Measurements from ENCODE around the gene CNNM2. TPM values are rescaled to one million over a fixed set of nuclear protein-coding genes. Genes with fewer than 3 reads are reported as not detected.

Gene CNNM2
- polyA plus RNA-seq, 1 of the 3 experiments (the other 2 are of a cell fraction): 4.0 TPM

DNA sequence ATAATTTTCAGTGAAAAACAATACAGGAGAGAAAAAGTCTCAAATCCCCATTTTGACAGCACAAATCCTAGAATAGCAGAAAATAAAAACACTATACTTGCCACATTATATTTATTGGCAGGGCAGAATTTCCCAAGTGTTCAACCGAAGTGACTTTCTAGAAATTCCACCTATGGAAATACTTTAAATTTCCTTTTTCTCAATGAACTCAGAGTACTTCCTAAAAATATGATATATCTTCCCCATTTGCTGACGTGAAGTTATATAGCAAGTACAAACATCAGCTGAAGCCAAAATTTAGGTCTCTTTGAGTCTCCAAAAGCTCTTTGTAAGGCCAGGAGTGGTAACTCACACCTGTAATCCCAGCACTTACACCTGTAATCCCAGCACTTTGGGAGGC is 191.7 kb downstream of the CNNM2 start:
- Histone ChIP-seq H2AFZ (ENCODE audit: low read depth) (no peak overlapping the region), H3K4me3 (ENCODE audit: low read depth in 2 of 2, low read length in 1 of 2) (no peak overlapping the region), H3F3A (replicated peaks; ENCODE audit: insufficient read depth) (peaks cover 3% of the 10 kb centered on the region), H3K4me1 (ENCODE audit: control insufficient read depth in 1 of 2, insufficient read depth in 2 of 2, low read depth in 1 of 2, low read length in 1 of 2) (peaks cover 0 to 13% of the 10 kb centered on the region in 2 experiments; a peak in 1 of 4 replicates), H3K4me2 (no peak overlapping the region), H3K9me2 (no peaks in the 10 kb centered on the region), H3K79me2 (ENCODE audit: insufficient read depth) (peaks cover 66% of the 10 kb centered on the region), H3K36me3 (replicated peaks in 1 of 2; ENCODE audit: control insufficient read depth in 1 of 2, insufficient read depth in 2 of 2, low read length in 1 of 2) (peaks cover 21 to 37% of the 10 kb centered on the region in 2 experiments), H3K27ac (ENCODE audit: low read depth in 2 of 2, low read length in 1 of 2) (no peak overlapping the region), H4K20me1 (ENCODE audit: insufficient read depth) (peaks cover 3% of the 10 kb centered on the region; the same call in 1 of the 2 replicates), H3K9ac (no peak overlapping the region), H3K9me3 (no peaks in the 10 kb centered on the region), H3K27me3 (ENCODE audit: insufficient read depth) (no peaks in the 10 kb centered on the region)
- WGBS (ENCODE audit: low lambda C conversion rate): 94% methylated on average over 2 of the region's 2 CpGs
- POLR2A ChIA-PET: no interaction called here
- no peak for DNase-seq
- CTCF ChIA-PET: interaction anchor here (1.0 to 1.3 kb wide), 2 partner anchors 135 to 192 kb away, joined by 4 to 5 read pairs; partner anchors contain the start of gene CNNM2
- TF ChIP-seq, protein P1, sequence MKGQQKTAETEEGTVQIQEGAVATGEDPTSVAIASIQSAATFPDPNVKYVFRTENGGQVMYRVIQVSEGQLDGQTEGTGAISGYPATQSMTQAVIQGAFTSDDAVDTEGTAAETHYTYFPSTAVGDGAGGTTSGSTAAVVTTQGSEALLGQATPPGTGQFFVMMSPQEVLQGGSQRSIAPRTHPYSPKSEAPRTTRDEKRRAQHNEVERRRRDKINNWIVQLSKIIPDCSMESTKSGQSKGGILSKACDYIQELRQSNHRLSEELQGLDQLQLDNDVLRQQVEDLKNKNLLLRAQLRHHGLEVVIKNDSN (IDR thresholded peaks at IDR 0.05; ENCODE audit: borderline replicate concordance, low read depth): no peak
- TF ChIP-seq, protein P2, sequence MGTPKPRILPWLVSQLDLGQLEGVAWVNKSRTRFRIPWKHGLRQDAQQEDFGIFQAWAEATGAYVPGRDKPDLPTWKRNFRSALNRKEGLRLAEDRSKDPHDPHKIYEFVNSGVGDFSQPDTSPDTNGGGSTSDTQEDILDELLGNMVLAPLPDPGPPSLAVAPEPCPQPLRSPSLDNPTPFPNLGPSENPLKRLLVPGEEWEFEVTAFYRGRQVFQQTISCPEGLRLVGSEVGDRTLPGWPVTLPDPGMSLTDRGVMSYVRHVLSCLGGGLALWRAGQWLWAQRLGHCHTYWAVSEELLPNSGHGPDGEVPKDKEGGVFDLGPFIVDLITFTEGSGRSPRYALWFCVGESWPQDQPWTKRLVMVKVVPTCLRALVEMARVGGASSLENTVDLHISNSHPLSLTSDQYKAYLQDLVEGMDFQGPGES (IDR thresholded peaks at IDR 0.05; ENCODE audit: low read depth, low read length): no peak
- no peak for TF ChIP-seq EP300 (IDR thresholded peaks at IDR 0.05; ENCODE audit: borderline replicate concordance in 1 of 2, low read depth in 1 of 2, low read length in 1 of 2)
- no peak for TF ChIP-seq ELF1 (IDR thresholded peaks at IDR 0.05)

DNA sequence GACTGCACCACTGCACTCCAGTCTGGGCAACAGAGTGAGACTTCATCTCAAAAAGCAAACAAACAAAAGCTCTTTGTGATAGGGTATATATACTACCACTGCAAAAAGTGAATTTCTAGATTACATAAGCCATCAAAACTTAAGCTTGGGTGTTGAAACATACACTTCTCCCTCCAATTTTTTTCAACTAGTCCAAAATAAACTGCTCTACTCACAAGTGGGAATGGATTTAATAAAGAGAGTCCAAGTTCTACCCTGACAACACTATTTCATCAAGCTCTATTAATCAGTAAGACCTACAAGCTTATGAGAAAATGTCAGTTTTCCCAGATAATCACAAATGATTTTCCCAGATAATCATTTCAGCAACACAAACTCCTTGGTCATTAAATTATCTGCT is 192.3 kb downstream of the CNNM2 start:
- peaks cover 3% of the 10 kb centered on the region for H3F3A ChIP-seq (replicated peaks; ENCODE audit: insufficient read depth)
- H3K4me3 ChIP-seq (ENCODE audit: low read depth in 2 of 2, low read length in 1 of 2): no peak overlapping the region
- no peak overlapping the region for H2AFZ ChIP-seq (ENCODE audit: low read depth)
- H3K9ac ChIP-seq: no peak overlapping the region
- H3K27ac ChIP-seq (ENCODE audit: low read depth in 2 of 2, low read length in 1 of 2): no peak overlapping the region
- H3K9me3 ChIP-seq: no peaks in the 10 kb centered on the region
- no peaks in the 10 kb centered on the region for H3K9me2 ChIP-seq
- peaks cover 3% of the 10 kb centered on the region; the same call in 1 of the 2 replicates for H4K20me1 ChIP-seq (ENCODE audit: insufficient read depth)
- H3K4me1 ChIP-seq (ENCODE audit: control insufficient read depth in 1 of 2, insufficient read depth in 2 of 2, low read depth in 1 of 2, low read length in 1 of 2): peaks cover 0 to 12% of the 10 kb centered on the region in 2 experiments; a peak in 1 of 4 replicates
- ChIA-PET POLR2A (no interaction called here), CTCF (interaction anchor here (1.0 to 1.3 kb wide), 3 partner anchors 134 to 209 kb away, joined by 3 to 5 read pairs (median 4); partner anchors contain the start of gene CNNM2)
- H3K36me3 ChIP-seq (replicated peaks in 1 of 2; ENCODE audit: control insufficient read depth in 1 of 2, insufficient read depth in 2 of 2, low read length in 1 of 2): peaks cover 15 to 37% of the 10 kb centered on the region in 2 experiments
- no peak for TF ChIP-seq FOXM1 (IDR thresholded peaks at IDR 0.05; ENCODE audit: low read depth)
- TF ChIP-seq, protein P3, sequence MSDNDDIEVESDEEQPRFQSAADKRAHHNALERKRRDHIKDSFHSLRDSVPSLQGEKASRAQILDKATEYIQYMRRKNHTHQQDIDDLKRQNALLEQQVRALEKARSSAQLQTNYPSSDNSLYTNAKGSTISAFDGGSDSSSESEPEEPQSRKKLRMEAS (IDR thresholded peaks at IDR 0.05; ENCODE audit: low read depth): no peak
- TF ChIP-seq RAD21 (IDR thresholded peaks at IDR 0.05; ENCODE audit: low read length): no peak
- TF ChIP-seq, protein P4, sequence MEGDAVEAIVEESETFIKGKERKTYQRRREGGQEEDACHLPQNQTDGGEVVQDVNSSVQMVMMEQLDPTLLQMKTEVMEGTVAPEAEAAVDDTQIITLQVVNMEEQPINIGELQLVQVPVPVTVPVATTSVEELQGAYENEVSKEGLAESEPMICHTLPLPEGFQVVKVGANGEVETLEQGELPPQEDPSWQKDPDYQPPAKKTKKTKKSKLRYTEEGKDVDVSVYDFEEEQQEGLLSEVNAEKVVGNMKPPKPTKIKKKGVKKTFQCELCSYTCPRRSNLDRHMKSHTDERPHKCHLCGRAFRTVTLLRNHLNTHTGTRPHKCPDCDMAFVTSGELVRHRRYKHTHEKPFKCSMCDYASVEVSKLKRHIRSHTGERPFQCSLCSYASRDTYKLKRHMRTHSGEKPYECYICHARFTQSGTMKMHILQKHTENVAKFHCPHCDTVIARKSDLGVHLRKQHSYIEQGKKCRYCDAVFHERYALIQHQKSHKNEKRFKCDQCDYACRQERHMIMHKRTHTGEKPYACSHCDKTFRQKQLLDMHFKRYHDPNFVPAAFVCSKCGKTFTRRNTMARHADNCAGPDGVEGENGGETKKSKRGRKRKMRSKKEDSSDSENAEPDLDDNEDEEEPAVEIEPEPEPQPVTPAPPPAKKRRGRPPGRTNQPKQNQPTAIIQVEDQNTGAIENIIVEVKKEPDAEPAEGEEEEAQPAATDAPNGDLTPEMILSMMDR (IDR thresholded peaks at IDR 0.05): no peak
- TF ChIP-seq EP300 (IDR thresholded peaks at IDR 0.05; ENCODE audit: borderline replicate concordance in 1 of 2, low read depth in 1 of 2, low read length in 1 of 2): no peak
- TF ChIP-seq, protein P5, sequence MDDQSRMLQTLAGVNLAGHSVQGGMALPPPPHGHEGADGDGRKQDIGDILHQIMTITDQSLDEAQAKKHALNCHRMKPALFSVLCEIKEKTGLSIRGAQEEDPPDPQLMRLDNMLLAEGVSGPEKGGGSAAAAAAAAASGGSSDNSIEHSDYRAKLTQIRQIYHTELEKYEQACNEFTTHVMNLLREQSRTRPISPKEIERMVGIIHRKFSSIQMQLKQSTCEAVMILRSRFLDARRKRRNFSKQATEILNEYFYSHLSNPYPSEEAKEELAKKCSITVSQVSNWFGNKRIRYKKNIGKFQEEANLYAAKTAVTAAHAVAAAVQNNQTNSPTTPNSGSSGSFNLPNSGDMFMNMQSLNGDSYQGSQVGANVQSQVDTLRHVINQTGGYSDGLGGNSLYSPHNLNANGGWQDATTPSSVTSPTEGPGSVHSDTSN (IDR thresholded peaks at IDR 0.05): no peak
- TF ChIP-seq NRF1 (IDR thresholded peaks at IDR 0.05; ENCODE audit: low read depth, low read length): no peak
- no peak for TF ChIP-seq MEF2A (IDR thresholded peaks at IDR 0.05; ENCODE audit: borderline replicate concordance, low read depth)
- TF ChIP-seq GATA2 (CRISPR knock-in tag; IDR thresholded peaks at IDR 0.05): no peak
- TF ChIP-seq SIN3A (IDR thresholded peaks at IDR 0.05; ENCODE audit: borderline replicate concordance, low read depth, low read length): no peak
- no peak for TF ChIP-seq FOSL2 (IDR thresholded peaks at IDR 0.05; ENCODE audit: borderline replicate concordance, low read depth)
- TF ChIP-seq TCF12 (IDR thresholded peaks at IDR 0.05): no peak
- no peak for TF ChIP-seq CHD2 (IDR thresholded peaks at IDR 0.05; ENCODE audit: low read length, partially characterized antibody)
- TF ChIP-seq RCOR1 (IDR thresholded peaks at IDR 0.05; ENCODE audit: low read length): no peak
- TF ChIP-seq, protein P6, sequence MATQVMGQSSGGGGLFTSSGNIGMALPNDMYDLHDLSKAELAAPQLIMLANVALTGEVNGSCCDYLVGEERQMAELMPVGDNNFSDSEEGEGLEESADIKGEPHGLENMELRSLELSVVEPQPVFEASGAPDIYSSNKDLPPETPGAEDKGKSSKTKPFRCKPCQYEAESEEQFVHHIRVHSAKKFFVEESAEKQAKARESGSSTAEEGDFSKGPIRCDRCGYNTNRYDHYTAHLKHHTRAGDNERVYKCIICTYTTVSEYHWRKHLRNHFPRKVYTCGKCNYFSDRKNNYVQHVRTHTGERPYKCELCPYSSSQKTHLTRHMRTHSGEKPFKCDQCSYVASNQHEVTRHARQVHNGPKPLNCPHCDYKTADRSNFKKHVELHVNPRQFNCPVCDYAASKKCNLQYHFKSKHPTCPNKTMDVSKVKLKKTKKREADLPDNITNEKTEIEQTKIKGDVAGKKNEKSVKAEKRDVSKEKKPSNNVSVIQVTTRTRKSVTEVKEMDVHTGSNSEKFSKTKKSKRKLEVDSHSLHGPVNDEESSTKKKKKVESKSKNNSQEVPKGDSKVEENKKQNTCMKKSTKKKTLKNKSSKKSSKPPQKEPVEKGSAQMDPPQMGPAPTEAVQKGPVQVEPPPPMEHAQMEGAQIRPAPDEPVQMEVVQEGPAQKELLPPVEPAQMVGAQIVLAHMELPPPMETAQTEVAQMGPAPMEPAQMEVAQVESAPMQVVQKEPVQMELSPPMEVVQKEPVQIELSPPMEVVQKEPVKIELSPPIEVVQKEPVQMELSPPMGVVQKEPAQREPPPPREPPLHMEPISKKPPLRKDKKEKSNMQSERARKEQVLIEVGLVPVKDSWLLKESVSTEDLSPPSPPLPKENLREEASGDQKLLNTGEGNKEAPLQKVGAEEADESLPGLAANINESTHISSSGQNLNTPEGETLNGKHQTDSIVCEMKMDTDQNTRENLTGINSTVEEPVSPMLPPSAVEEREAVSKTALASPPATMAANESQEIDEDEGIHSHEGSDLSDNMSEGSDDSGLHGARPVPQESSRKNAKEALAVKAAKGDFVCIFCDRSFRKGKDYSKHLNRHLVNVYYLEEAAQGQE (IDR thresholded peaks at IDR 0.05; ENCODE audit: low read depth, low read length): no peak
- TF ChIP-seq TEAD4 (IDR thresholded peaks at IDR 0.05; ENCODE audit: borderline replicate concordance, insufficient read depth): no peak
- no peak for DNase-seq
- peaks cover 72% of the 10 kb centered on the region for H3K79me2 ChIP-seq (ENCODE audit: insufficient read depth)
- H3K4me2 ChIP-seq: no peak overlapping the region
- H3K27me3 ChIP-seq (ENCODE audit: insufficient read depth): no peaks in the 10 kb centered on the region

Measured in SK-N-SH (cell line).